Measurements from ENCODE around the gene CCDC183. TPM values are rescaled to one million over a fixed set of nuclear protein-coding genes. Genes with fewer than 3 reads are reported as not detected.

The CCDC183 gene
- total RNA-seq, 4 donors from 2014 or later, result 1.1 to 10.3 (median 2.3) TPM

- Histone ChIP-seq H3K4me1 (peaks cover 8% of the 10 kb centered on the region), H3K36me3 (peaks cover 8% of the 10 kb centered on the region), H3K9me3 (no peaks in the 10 kb centered on the region), H3K4me3 (no peak overlapping the region), H3K27me3 (no peaks in the 10 kb centered on the region), H3K27ac (no peak overlapping the region)
- 86% methylated on average over 13 of the region's 13 CpGs for WGBS
- no peak for TF ChIP-seq POLR2A (IDR thresholded peaks at IDR 0.05)
- no peak for DNase-seq (ENCODE audit: low spot score in 2 of 2)
Measured at GRCh38 chr9:136814725-136815421, 18.7 kb downstream of the CCDC183 start.

GRCh38 chr9:136815422-136815782 lies 19.3 kb downstream of the CCDC183 start:
- WGBS, result 42% methylated on average over 1 of the region's 1 CpG
- Histone ChIP-seq H3K9me3 (no peaks in the 10 kb centered on the region), H3K36me3 (peaks cover 8% of the 10 kb centered on the region), H3K4me3 (no peak overlapping the region), H3K4me1 (peaks cover 3% of the 10 kb centered on the region), H3K27me3 (no peaks in the 10 kb centered on the region), H3K27ac (no peak overlapping the region)
- no peak for DNase-seq (ENCODE audit: low spot score in 2 of 2)
- TF ChIP-seq POLR2A (IDR thresholded peaks at IDR 0.05) (no peak), POLR2AphosphoS5 (IDR thresholded peaks at IDR 0.05) (no peak), EP300 (IDR thresholded peaks at IDR 0.05) (no peak), CTCF (IDR thresholded peaks at IDR 0.05) (no peak)

GRCh38 chr9:136820971-136821825 lies 25.1 kb downstream of the CCDC183 start:
- Histone ChIP-seq H3K4me1 (peaks cover 11% of the 10 kb centered on the region), H3K9me3 (no peaks in the 10 kb centered on the region), H3K27me3 (no peaks in the 10 kb centered on the region), H3K36me3 (peaks cover 31% of the 10 kb centered on the region), H3K4me3 (peak overlapping the region; percentile 37), H3K27ac (no peak overlapping the region)
- no peak for TF ChIP-seq POLR2A (IDR thresholded peaks at IDR 0.05)
- TF ChIP-seq EP300 (IDR thresholded peaks at IDR 0.05), result no peak
- TF ChIP-seq CTCF (IDR thresholded peaks at IDR 0.05), result no peak
- no peak for TF ChIP-seq POLR2AphosphoS5 (IDR thresholded peaks at IDR 0.05)
- DNase-seq (ENCODE audit: low spot score in 2 of 2), result peak in 1 of 2 donors; percentile 57
- WGBS, result 73% methylated on average over 7 of the region's 83 CpGs

DNA sequence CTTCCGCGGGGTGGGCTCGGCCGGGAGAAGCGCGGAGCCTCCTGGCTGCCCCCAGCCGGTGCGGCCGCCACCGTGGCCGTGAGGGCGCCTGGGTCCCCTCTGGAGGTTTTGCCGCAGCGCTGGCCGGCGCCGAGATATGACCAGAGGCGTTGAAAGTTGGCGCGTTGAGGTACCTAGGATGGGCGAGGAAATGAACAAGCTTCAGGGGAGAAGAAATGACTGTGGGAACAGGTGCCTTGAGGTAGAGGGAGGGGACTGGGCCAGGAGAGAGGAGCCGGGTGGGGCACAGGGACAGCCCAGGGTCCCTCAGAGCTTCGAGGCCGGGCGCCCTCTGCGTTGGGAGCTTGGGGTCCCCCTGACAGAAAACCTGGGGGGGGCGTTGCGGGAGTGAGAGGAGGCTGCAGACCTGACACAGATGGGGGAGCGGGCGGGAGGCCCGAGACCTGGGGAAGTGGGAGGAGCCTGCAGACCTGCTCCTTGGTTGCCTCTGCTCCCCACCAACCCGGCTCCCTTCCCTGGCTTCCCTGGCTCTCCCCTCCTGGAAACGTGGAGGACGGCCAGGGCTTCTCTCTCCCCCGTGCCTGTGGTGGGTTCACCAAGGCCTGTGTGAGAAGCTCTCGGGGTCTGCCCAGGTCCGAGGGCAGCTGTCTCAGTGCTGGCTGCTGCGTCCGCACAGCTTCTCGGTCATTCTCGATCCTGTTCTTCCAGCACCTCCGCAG lies 25.8 kb downstream of the CCDC183 start:
- H3K4me3 ChIP-seq, result peak overlapping the region; percentile 37
- 88% methylated on average over 24 of the region's 42 CpGs for WGBS
- no peak for DNase-seq (ENCODE audit: low spot score in 2 of 2)
- H3K27me3 ChIP-seq, result no peaks in the 10 kb centered on the region
- TF ChIP-seq EP300 (IDR thresholded peaks at IDR 0.05) (no peak), CTCF (IDR thresholded peaks at IDR 0.05) (no peak)
- H3K9me3 ChIP-seq, result no peaks in the 10 kb centered on the region
- peaks cover 11% of the 10 kb centered on the region for H3K4me1 ChIP-seq
- H3K27ac ChIP-seq, result no peak overlapping the region
- H3K36me3 ChIP-seq, result peaks cover 39% of the 10 kb centered on the region

DNA sequence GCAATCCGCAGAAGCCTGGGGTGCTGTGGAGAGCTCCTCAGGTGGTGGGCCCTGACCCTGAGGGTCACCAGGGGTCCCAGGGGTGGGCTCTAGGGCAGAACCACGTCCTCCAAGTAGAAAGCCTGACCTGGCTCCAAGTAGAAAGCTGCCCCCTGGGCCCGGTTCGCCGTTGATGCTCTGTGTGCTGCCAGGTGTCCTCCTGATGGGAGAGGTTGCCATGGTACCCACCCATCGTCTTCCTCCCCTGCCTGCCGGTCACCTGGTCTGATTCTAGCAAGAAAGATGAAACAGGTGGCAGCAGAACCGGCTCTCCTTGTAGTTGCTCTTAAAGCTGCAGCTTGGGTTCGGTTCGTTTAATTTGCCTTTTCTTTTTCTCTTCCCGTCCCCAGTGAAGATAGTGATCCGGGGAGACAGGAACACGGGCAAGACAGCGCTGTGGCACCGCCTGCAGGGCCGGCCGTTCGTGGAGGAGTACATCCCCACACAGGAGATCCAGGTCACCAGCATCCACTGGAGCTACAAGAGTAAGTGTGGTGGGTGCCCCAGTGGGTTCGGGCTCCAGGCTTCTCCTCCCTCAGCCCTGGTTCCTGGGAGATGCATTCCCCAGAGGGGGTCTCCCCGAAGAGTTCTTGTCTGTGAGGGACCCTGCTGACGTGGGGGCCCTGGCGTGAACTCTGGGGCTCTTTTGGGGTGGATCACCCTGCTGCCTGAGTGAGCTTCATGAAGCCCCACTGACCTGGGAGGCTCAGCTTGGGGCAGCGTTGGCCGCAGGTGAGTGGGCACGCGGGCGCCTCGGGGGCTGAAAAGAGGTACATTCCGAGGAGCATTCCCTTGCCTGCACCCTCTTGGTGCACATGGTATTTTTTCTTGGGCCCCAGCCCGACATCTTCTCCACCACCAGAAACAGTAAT lies 27.3 kb downstream of the CCDC183 start:
- Histone ChIP-seq H3K4me3 (no peak overlapping the region), H3K36me3 (peaks cover 52% of the 10 kb centered on the region)
- 89% methylated on average over 26 of the region's 30 CpGs for whole genome bisulfite sequencing

More for the DNA sequence above, 27.3 kb downstream of the CCDC183 start:
- H3K27ac ChIP-seq, result no peak overlapping the region
- H3K9me3 ChIP-seq, result no peaks in the 10 kb centered on the region
- no peaks in the 10 kb centered on the region for H3K27me3 ChIP-seq
- no peak for TF ChIP-seq CTCF (IDR thresholded peaks at IDR 0.05)
- TF ChIP-seq POLR2A (IDR thresholded peaks at IDR 0.05), result no peak
- no peak for TF ChIP-seq POLR2AphosphoS5 (IDR thresholded peaks at IDR 0.05)
- TF ChIP-seq EP300 (IDR thresholded peaks at IDR 0.05), result no peak
- no peak for DNase-seq (ENCODE audit: low spot score in 2 of 2)
- H3K4me1 ChIP-seq, result peaks cover 11% of the 10 kb centered on the region

All from suprapubic skin (tissue), 4 donors.